ENCODE results near the gene LRRFIP1. TPM values are rescaled to one million over a fixed set of nuclear protein-coding genes. Genes with fewer than 3 reads are reported as not detected.

LRRFIP1 gene
- total RNA-seq, 1 donor from 2014 or later = 133 TPM

DNA sequence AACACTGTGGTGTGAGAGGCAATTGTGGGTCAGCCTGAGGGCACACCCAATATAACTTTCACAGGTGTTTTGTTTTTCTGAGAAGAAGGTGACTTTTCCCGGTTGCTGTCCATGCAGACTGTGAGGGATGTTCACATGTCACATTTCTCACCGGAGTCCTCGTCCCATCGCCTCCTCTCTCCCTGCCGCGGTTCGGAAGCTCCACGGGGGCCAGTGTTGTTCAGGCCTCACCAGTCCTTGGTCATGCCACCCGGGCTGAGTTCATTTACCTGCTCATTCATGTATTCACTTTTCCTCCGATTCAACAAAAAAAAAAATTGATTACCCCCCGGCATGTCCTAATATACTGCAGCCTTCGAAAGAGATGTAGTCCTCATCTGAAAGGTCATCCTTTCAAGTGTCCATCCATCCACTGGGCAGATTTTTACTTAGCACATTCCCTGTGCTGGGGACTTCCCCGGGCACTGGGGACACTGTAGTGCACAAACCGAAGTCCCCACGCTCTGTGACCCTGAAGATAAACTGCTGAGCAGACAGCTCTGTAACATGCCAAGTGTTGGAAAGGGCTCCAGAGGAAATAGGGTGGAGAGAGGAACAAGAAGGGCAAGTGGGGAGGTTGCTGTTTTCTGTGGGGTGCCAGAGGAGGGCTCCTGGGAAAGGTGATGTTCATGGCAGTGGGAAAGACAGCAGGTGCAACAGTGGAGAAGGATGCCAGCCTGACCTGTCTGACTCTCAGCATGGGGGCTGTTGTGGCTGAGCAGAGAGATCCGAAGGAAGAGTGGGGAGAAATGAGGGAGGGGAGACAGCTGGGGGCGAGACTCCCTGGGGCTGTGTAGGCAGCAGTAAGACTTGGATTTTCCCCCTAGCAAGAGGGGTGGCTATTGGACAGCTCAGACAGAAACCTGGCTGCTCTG, 22.4 kb downstream of the LRRFIP1 start:
- peaks cover 9 to 20% of the 10 kb centered on the region in 2 donors for H3K36me3 ChIP-seq
- no peaks in the 10 kb centered on the region for H3K27me3 ChIP-seq
- intact Hi-C loops (cut with DNase I) = loop anchor here (5.0 kb wide), 1 partner anchor 47 kb away; no protein-coding TSS in a partner anchor
- H3K27ac ChIP-seq = peak overlapping the region; percentile 10 to 91
- no peak overlapping the region for H3K4me3 ChIP-seq
- H3K4me1 ChIP-seq = peaks cover 8 to 32% of the 10 kb centered on the region in 2 donors
- H3K9me3 ChIP-seq = peaks cover 0 to 6% of the 10 kb centered on the region in 2 donors
- TF ChIP-seq, protein P1, sequence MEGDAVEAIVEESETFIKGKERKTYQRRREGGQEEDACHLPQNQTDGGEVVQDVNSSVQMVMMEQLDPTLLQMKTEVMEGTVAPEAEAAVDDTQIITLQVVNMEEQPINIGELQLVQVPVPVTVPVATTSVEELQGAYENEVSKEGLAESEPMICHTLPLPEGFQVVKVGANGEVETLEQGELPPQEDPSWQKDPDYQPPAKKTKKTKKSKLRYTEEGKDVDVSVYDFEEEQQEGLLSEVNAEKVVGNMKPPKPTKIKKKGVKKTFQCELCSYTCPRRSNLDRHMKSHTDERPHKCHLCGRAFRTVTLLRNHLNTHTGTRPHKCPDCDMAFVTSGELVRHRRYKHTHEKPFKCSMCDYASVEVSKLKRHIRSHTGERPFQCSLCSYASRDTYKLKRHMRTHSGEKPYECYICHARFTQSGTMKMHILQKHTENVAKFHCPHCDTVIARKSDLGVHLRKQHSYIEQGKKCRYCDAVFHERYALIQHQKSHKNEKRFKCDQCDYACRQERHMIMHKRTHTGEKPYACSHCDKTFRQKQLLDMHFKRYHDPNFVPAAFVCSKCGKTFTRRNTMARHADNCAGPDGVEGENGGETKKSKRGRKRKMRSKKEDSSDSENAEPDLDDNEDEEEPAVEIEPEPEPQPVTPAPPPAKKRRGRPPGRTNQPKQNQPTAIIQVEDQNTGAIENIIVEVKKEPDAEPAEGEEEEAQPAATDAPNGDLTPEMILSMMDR (IDR thresholded peaks at IDR 0.05) = no peak
- no peak for DNase-seq (ENCODE audit: low spot score in 2 of 2)

DNA sequence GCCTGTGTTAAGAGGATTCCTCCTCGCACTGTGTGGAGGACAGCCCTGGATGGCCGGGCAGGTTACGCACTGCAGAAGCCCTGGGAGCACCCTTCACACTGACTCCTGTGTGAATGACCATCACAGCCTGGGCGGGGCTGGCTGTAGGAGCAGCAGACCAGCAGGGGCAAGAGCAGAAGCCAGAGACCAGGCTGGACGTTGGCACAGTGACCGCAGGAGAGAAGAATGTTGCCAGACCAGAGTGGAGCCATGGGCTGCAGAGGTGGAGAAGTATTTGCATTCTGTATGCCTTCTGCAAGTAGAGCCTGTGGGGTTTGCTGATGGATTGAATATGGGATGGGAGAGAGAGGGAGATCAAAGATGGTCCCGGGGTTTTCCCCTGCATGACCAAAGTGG, 23.1 kb downstream of the LRRFIP1 start:
- Histone ChIP-seq H3K36me3 (peaks cover 4 to 20% of the 10 kb centered on the region in 2 donors), H3K27me3 (no peaks in the 10 kb centered on the region), H3K4me3 (no peak overlapping the region), H3K27ac (peak overlapping the region; percentile 10 to 91), H3K9me3 (peaks cover 0 to 6% of the 10 kb centered on the region in 2 donors), H3K4me1 (peaks cover 8 to 32% of the 10 kb centered on the region in 2 donors)
- TF ChIP-seq, protein P1 (IDR thresholded peaks at IDR 0.05) = no peak
- no peak for DNase-seq (ENCODE audit: low spot score in 2 of 2)
- intact Hi-C loops (cut with DNase I) = no loop called here

DNA sequence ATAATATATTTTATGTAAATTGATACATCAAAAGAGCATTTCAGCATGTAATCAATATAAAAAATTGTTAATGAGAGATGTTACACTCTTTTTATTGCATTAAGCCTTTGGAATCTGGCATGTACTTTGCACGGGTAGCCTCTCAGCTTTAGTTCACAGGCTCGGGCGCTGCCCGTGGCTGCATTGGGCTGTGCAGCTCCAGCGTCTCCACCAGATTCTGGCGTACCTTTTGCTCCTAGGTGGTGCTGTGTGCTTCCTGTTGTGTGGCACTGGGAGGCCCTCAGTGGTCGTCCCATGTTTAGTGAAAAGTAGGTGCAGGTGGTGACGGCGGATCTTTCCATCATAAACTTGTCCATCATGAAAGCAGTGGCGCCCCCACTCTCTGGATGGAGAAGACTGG, 24.4 kb downstream of the LRRFIP1 start:
- TF ChIP-seq, protein P1 (IDR thresholded peaks at IDR 0.05) = no peak
- Histone ChIP-seq H3K27ac (no peak overlapping the region), H3K36me3 (peaks cover 0 to 8% of the 10 kb centered on the region in 2 donors), H3K9me3 (peaks cover 0 to 6% of the 10 kb centered on the region in 2 donors), H3K4me1 (peaks cover 8 to 32% of the 10 kb centered on the region in 2 donors), H3K4me3 (no peak overlapping the region), H3K27me3 (no peaks in the 10 kb centered on the region)
- DNase-seq (ENCODE audit: low spot score in 2 of 2) = no peak
- intact Hi-C loops (cut with DNase I) = no loop called here

DNA sequence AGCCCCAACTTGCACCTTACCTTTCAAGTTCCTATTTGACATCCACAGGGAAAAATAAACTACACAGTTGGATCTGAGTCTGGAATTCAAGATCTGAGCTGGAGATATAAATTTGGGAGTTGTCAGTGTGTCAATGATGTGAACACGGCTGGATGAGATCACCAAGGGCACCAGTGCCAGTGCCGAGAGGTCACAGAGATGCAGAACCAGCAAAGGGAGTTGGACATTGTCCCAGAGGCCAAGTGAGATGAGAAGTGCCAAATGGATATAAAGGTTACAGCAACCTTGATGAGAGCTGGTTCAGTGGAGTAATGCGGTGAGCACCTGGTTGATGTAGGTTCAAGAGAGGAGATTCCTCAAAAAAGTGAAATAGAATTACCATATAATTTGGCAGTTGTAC, 24.8 kb downstream of the LRRFIP1 start:
- TF ChIP-seq, protein P1 (IDR thresholded peaks at IDR 0.05) = no peak
- no peak overlapping the region for H3K27ac ChIP-seq
- intact Hi-C loops (cut with DNase I) = no loop called here
- no peak for DNase-seq (ENCODE audit: low spot score in 2 of 2)
- H3K27me3 ChIP-seq = no peaks in the 10 kb centered on the region
- H3K4me3 ChIP-seq = no peak overlapping the region
- peaks cover 6 to 30% of the 10 kb centered on the region in 2 donors for H3K4me1 ChIP-seq
- peaks cover 0 to 8% of the 10 kb centered on the region in 2 donors for H3K36me3 ChIP-seq
- H3K9me3 ChIP-seq = peaks cover 0 to 6% of the 10 kb centered on the region in 2 donors

DNA sequence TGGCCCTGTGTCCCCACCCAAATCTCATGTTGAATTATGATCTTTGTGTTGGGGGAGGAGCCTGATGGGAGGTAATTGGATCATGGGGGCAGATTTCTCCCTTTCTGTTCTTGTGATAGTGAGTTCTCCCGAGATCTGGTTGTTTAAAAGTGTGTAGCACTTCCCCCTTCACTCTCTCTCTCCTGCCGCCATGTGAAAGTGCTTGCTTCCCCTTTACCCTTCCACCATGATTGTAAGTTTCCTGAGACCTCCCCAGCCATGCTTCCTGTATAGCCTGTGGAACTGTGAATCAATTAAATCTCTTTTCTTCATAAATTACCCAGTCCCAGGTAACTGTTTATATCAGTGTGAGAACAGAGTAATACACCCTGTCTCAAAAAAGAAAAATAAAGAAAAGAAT, 25.5 kb downstream of the LRRFIP1 start:
- no peaks in the 10 kb centered on the region for H3K27me3 ChIP-seq
- no peak for DNase-seq (ENCODE audit: low spot score in 2 of 2)
- TF ChIP-seq, protein P1 (IDR thresholded peaks at IDR 0.05) = no peak
- H3K4me1 ChIP-seq = peaks cover 0 to 23% of the 10 kb centered on the region in 2 donors
- intact Hi-C loops (cut with DNase I) = no loop called here
- peak overlapping the region in 1 of 2 donors; percentile 38 for H3K27ac ChIP-seq
- H3K9me3 ChIP-seq = peaks cover 0 to 6% of the 10 kb centered on the region in 2 donors
- peaks cover 0 to 8% of the 10 kb centered on the region in 2 donors for H3K36me3 ChIP-seq
- H3K4me3 ChIP-seq = no peak overlapping the region

Measured in ascending aorta (tissue), 2 donors.